RWPE1 (cell line): ENCODE results near the gene SCD5.

Experiments
- CTCF ChIA-PET: fragments of 350-600 bp; sonication (Branson Sonifier 250); formaldehyde crosslinking; extraction: SDS; loops from one replicate; lab custom pipeline; 2021; lab: Yijun Ruan, JAX
- POLR2A ChIA-PET: fragments of 400-600 bp; formaldehyde crosslinking; extraction: SDS; loops from one replicate; lab custom pipeline; 2020; ENCODE audit warnings: antibody characterized with exemption; ENCODE audit not compliant: low non-redundant PET; lab: Yijun Ruan, JAX
- DNase-seq: peaks from one replicate; pipeline ENCODE4 v3.0.0; 2012; ENCODE audit warnings: low spot score
- H3K27ac ChIP-seq: fragments of 450-650 bp; 2 replicates; pipeline ENCODE4 v1.5.1; 2017
- CTCF ChIP-seq: fragments of 450-650 bp; conservative IDR thresholded peaks from 2 replicates; pipeline ENCODE4 v1.5.1; 2017; ENCODE audit warnings: low read depth, mild to moderate bottlenecking

The SCD5 gene

DNA sequence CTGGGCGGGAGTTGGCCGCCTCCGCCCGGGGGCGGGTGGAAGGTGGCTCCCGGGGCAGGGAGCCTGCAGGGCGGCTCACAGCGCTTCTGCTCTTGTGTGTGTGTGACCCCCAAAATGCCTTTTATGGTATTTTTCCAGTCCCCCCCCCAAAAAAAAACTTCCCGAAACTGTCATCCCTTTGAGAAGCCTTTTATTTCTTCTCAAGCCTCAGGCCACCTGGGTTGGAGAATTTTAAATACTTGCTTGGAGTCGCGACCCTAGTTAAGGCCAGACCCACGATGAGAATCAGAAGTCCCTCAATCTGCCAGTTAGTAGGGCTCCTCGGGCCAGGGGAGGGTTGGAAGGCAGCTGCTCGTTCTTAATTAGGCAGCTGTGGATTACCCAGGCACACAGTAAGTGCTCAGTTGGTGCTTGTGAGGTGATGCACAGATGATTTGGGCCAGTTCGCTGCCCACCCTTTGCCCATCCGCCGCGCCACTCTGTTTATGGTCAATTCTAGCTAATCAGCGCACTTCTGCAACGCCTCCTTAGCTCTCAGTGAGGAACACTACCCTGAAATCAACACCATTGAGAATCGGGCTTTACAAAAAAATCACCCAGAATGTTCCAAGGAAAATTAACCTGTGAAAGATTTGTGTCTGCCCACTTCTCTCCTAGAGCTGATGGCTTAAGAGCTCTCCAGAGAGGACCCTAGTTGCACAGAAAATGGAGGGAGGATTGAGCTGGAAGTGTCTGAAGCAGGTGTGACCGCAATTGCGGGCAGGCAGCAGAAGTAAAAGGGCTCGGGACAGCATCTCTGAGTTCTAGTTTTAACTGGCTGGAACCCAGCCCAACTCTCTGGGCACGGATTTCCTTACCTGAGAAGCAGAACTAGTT, 648 bp upstream of the SCD5 start:
- DNase-seq = no peak

GRCh38 chr4:82797405-82798111, 1.0 kb downstream of the SCD5 start:
- ChIA-PET POLR2A (interaction anchor here (0.5 kb wide), 1 partner anchor 19 kb away, joined by 5 read pairs; no protein-coding TSS in a partner anchor), CTCF (interaction anchor here (0.6 to 3.7 kb wide), 3 partner anchors 19 to 101 kb away, joined by 3 to 33 read pairs (median 3); no protein-coding TSS in a partner anchor)
- no peak overlapping the region; the same call in 1 of the 2 replicates for H3K27ac ChIP-seq
- TF ChIP-seq CTCF = no peak
- peak; percentile 36 for DNase-seq

More for the DNA sequence above, 648 bp upstream of the SCD5 start:
- POLR2A ChIA-PET = no interaction called here
- TF ChIP-seq CTCF = no peak
- CTCF ChIA-PET = interaction anchor here (0.7 to 3.7 kb wide), 4 partner anchors 14 to 317 kb away, joined by 3 to 33 read pairs (median 4); no protein-coding TSS in a partner anchor
- H3K27ac ChIP-seq = no peak overlapping the region

- ChIA-PET CTCF (interaction anchor here (0.9 kb wide), 1 partner anchor 76 kb away, joined by 4 read pairs; no protein-coding TSS in a partner anchor), POLR2A (interaction anchor here (0.8 kb wide), 1 partner anchor 54 kb away, joined by 3 read pairs; no protein-coding TSS in a partner anchor)
- TF ChIP-seq CTCF = no peak
- DNase-seq = no peak
- H3K27ac ChIP-seq = no peak overlapping the region
These were observed 1.6 kb downstream of the SCD5 start for GRCh38 chr4:82797040-82797404.

- POLR2A ChIA-PET = no interaction called here
- CTCF ChIA-PET = no interaction called here
- H3K27ac ChIP-seq = no peak overlapping the region
- DNase-seq = no peak
- no peak for TF ChIP-seq CTCF
These were observed 5.5 kb downstream of the SCD5 start for GRCh38 chr4:82792912-82793649.

- no peak for TF ChIP-seq CTCF
- CTCF ChIA-PET = interaction anchor here (0.5 to 0.6 kb wide), 3 partner anchors 69 to 197 kb away, joined by 3 to 6 read pairs (median 3); no protein-coding TSS in a partner anchor
- POLR2A ChIA-PET = no interaction called here
These were observed 7.4 kb downstream of the SCD5 start for GRCh38 chr4:82791179-82791578.

More at GRCh38 chr4:82791179-82791578, 7.4 kb downstream of the SCD5 start:
- DNase-seq = no peak
- H3K27ac ChIP-seq = no peak overlapping the region
